HG03520 (cell line): Measurements from ENCODE around the gene RCL1.
"Not testable (repeated sequence)": the region's sequence is repeated elsewhere in the genome, so short reads cannot be mapped to it uniquely, and the experiment has no call there.

ENCODE experiments used
- ATAC-seq: cut with Tn5 transposase; IDR thresholded peaks from one replicate; pipeline ENCODE4 v1.9.1; 2021; ENCODE audit warnings: mild to moderate bottlenecking, moderate library complexity; ENCODE audit not compliant: unreplicated experiment

RCL1 gene

DNA sequence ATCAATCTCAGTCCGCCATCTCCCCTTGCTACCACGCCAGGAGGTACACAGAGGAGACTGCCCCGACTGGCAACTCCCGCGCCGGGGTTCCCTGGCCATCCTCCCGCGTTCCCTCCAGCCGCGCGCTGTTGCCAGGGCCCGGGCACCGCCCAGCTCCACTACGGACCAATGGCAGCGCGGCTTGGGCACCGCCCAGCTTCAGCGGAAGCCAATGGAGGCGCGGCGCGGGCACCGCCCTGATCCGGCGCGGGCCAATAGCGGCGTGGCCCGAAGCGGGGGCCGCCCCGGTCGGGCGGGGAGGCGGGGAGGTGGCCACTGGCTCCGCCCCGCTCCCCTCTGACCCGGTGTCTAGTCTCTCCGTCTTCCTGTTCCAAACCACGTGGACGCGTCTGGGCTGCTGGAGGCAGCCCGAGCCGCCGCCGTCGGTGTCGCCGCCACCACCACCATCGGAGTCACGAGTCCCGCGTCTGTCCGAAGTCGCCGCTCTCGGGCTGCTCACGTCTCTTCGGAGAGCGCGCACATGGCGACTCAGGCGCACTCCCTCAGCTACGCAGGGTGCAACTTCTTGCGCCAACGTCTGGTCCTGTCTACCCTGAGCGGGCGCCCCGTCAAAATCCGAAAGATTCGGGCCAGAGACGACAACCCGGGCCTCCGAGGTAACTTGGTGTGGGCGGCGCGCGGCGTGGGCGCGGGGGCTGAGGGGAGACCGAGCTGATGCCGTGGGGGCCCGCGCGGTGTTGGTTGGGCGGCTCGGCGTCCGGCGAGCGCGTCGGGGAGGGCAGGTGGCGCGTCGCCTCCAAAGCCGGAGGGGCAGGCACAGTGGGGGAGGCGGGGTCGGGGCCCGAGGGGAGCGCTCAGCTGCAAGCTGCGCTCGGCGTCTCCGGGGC, at the start of gene RCL1:
Gene RCL1 (plus strand): TSS at position 373 of the 887 bp plus-strand sequence. CDS start 148 bp downstream, at position 521.
- ATAC-seq: peak; percentile 95

DNA sequence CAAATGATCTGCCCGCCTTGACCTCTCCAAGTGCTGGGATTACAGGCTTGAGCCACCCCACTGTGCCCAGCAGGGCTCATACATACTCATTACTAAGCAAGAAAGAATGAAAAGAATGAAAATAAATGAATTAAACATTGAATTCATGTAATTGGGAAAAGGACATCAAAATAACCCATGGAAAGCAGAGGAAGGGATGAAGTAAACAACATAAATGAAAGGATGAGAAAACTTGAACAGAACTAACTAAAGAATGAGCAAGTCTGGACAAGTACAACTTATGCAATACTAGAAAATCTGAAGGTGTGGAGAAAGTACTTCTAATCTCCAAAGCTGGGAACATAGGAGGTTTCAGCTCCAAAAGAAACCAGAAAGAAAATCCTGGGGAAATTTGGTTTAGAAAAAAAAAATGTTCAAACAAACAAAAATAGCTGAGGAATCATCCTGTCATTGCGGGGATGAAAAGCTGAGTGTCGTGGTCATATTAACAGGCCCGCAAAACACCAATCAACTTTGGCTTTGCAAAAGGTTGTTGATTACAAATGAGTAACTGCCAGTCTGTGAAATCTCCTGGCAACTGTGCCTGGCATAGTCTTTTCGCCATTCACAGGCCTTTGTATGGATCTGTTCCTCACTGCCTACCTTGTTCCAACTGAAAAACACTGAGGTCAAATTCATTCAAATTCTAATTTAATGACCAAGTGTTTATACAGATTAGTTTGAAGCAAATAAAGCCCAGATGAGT, 49.4 kb upstream of the RCL1 start:
- ATAC-seq: no peak

- ATAC-seq: no peak
Measured at GRCh38 chr9:4746278-4747030, 46.3 kb upstream of the RCL1 start.

- ATAC-seq: no peak
Measured at GRCh38 chr9:4748612-4749011, 44.1 kb upstream of the RCL1 start.

- ATAC-seq: no peak
Measured at GRCh38 chr9:4750023-4750673, 42.6 kb upstream of the RCL1 start.

DNA sequence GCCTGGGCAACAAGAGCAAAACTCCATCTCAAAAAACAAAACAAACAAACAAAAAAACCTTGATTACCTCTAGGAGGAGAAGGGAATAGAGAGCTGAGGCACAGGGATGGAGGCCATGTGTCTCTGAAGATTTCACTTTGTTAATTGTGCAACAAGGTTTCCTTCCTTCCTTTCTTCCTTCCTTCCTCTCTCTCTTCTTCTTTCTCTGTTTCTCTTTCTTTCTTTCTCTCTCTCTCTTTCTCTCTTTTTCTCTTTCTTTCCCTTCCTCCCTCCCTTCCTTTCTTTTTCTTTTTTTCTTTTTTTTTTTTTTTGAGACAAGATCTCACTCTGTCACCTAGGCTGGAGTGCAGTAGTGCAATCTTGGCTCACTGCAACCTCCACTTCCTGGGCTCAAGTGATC, 38.2 kb upstream of the RCL1 start:
- not testable (repeated sequence) for ATAC-seq

DNA sequence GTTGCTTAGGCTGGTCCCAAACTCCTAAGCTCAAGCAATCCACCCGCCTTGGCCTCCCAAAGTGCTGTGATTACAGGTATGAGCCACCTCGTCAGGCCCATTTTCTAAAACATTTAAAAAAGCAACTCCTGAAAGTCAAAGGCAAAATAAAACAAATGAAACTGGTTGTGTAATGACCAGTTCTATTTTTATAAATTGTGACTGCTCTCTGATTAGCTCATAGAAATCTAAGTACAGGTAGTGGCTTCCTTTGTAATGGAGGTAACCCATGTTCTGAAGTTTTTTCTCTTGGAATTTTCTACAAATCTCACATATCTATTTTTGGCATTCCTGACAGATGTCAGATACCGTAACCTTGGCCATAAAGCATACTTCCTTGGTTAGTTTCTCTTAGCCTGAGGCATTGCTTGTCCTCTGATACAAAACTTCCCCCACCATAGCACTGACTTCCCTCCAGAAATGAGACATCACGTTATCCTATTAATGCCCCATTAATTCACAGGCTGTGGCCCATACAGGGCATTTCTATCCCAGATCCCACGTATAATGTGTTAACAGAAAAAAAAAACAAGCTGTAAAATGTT, 37.6 kb upstream of the RCL1 start:
- ATAC-seq: no peak

DNA sequence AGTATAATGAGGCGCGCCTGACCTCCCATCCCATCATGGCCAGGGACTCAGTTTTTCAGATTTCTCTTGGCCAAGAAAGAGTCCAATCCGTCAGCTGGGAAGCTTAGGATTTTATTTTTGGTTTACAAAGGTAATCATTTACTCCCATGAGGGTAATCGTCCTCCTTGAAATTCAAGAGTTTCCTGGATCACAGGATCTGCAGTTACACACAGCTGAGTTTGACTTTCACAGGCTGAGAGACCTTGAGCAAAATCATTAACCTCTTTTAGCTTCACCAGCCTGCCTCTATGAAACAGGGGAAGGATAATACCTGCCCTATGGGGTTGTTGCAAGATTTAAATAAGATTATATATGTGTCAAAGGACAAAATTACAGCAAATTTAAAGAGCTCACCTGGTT, 36.3 kb upstream of the RCL1 start:
- no peak for ATAC-seq

DNA sequence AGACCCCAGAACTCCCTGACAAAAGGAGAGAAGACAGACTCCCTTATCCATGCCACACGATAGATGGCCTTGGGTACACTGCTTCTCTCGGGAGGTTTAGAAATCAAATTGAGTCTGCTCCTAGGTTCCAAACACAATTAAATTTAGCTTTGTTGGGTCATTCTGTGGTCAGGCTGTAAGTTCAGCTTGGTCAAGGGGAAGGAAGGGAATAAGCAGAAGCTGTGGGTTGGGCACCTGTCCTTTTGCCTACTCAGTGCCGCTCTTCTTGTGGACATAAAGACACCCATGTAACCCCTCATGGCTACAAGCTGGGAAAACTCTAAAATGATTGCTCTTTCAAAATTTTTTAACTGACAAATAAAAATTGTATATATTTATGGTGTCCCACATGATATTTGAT, 32.6 kb upstream of the RCL1 start:
- no peak for ATAC-seq

- peak; percentile 84 for ATAC-seq
Measured at GRCh38 chr9:4762108-4762885, 30.4 kb upstream of the RCL1 start.

DNA sequence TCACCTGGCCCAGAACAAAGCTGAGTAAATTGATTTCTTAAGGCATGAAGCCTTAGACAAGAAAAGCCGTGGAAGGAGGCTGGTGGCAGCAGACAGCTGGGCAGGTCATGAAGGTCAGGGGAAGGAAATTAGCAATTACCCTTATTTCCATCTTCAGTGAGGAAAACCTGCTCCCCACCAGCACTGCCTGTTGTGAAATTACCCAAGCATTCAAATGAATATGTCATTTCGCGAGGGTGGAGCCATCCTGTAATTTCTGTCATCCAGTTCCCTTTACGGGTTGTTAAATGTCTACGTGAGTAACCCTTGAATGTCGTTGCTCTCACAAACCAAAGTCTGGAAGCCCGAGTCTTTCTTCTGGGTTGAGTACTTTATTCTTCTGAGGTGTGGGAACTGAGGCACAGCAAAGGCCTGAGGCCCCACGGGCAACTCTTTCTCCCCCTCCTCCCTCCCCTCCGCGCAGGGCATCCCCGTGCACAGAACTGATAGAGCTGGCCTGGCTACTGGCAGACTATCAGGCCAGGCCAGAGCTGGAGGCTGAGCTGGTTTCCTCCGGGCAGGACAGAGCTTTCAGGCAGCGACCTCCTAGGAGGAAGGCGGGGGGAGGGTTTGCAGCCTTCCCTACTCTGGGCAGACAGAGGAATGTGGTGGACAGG, 29.7 kb upstream of the RCL1 start:
- peak; percentile 29 for ATAC-seq

GRCh38 chr9:4764033-4764432, 28.7 kb upstream of the RCL1 start:
- ATAC-seq: no peak

DNA sequence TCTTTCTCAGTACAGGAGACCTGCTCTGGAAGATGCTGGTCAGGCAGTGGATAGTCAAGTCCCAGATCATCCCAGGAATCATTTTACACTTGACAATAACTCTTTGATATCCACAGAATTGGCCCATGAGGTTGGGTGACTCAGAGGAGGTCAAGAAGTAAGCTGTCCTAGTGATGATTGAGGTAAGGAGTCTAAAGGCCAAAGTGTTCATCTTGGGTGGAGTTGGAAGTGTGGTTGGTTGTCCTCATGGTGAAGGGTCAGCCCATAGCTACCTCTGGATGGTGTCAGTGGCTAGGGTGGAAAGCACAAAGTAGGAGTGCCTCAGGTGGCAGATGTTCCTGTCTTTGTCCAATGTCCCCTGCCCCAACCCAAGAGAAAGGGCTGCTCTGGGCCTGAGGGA, 24.1 kb upstream of the RCL1 start:
- no peak for ATAC-seq

DNA sequence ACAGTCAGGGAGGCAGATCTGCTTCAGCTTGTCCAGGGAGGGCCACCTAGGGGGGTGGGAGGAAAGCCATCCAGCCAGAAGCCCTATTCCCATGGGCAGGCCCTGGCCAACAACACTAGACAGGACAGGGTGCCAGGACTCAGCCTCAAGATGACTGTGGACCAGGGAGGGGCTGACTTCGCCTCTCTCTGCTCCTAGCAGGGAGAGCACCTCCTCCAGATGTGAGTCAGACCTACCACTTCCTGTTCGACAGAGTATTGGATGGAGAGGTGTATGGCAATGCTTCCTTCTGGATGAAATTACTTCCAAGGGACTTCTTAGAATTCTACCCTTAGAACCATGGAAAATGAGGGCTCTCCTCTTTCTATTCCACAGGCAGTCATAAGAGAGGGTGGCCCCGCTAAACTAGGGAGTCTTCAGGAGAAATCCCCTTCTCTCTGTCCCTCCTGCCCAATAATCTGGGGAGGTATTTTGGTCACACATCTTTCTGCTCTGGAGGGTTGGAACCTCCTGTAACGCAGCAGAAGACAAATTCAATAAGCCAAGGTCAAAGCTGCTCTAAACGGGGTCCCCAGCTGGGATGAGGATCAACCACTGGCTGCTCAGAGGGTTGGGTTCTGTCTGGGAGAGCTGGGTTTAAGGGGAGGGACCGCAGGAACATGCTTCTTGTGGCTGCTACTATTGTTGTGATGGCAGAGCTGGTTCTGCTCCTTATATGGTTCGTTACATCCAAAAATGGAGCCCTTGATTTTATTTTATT, 23.2 kb upstream of the RCL1 start:
- ATAC-seq: no peak

DNA sequence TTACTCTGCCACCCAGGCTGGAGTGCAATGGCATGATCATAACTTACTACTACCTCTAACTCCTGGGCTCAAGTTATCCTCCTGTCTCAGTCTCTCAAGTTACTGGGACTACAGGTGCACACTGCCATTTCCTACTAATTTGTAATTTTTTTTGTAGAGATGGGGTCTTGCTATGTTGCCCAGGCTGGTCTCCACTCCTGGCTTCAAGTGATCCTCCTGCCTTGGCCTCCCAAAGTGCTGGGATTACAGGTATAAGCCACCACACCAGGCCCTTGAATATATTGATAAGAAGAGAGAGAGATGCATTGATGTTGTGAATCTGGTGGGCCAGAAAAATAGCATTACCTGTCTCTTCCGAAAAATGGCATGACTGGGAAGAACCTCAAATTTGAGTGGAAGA, 21.0 kb upstream of the RCL1 start:
- ATAC-seq: no peak

GRCh38 chr9:4774209-4774608, 18.5 kb upstream of the RCL1 start:
- ATAC-seq: no peak

DNA sequence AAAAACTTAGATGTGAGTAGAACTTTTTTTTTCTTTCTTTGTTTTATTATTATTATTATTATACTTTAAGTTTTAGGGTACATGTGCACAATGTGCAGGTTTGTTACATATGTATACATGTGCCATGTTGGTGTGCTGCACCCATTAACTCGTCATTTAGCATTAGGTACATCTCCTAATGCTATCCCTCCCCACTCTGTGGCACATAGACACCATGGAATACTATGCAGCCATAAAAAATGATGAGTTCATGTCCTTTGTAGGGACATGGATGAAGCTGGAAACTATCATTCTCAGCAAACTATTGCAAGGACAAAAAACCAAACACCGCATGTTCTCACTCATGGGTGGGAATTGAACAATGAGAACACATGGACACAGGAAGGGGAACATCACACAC, 17.8 kb upstream of the RCL1 start:
- ATAC-seq: not testable (repeated sequence)

DNA sequence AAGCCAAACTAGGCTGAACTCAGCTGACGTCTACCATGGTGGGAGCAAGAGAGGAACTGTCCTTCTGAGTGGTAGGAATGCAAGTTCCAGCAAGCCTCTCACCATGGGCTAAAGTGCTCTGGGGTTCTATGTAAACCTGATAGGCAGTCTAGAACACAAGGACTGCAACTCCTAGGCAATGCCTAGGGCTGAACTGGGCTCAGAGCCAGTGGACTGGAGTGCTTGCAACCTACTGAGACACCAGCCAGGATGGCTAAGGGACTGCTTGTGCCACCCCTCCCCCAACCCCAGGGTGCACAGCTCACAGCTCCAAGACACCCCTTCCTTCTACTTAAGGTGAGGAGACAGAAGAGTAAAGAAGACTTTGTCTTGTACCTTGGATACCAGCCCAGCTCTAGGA, 12.1 kb upstream of the RCL1 start:
- ATAC-seq: no peak

- ATAC-seq: no peak
Measured at GRCh38 chr9:4781408-4781807, 11.3 kb upstream of the RCL1 start.
